Peyer's patch (tissue), 4 donors: ENCODE measurements around the gene HES4. TPM values are rescaled to one million over a fixed set of nuclear protein-coding genes. Genes with fewer than 3 reads are reported as not detected.

Source experiments
- DNase-seq, 3 donors: peaks; one replicate each; pipeline ENCODE4 v3.0.0-alpha.2; 2017 to 2019
- H3K27ac ChIP-seq, 4 donors: fragments of 200-600 bp; sonication (generic); one replicate each; pipeline ENCODE4 v1.5.1; 2016 to 2019
- H3K27me3 ChIP-seq, 2 donors: fragments of 200-600 bp; sonication (generic); one replicate each; pipeline ENCODE4 v1.5.1; 2019
- H3K36me3 ChIP-seq, 3 donors: fragments of 200-600 bp; sonication (generic); one replicate each; pipeline ENCODE4 v1.5.1; 2016 to 2019
- H3K4me1 ChIP-seq, 4 donors: fragments of 200-600 bp; sonication (generic); one replicate each; pipeline ENCODE4 v1.5.1; 2016 to 2019
- H3K4me3 ChIP-seq, 4 donors: fragments of 200-600 bp; sonication (generic); 1 replicate in 3 of 4; 2 replicates in 1 of 4; pipeline ENCODE4 v1.5.1; 2016 to 2019; ENCODE audit warnings: mild to moderate bottlenecking in 1 of 4
- H3K9me3 ChIP-seq, 4 donors: fragments of 200-600 bp; sonication (generic); one replicate each; pipeline ENCODE4 v1.5.1; 2016 to 2019; ENCODE audit warnings: mild to moderate bottlenecking in 1 of 4
- CTCF ChIP-seq, 6 experiments: fragments of 450-650 bp in 4 of 6; fragments of 200-600 bp in 2 of 6; sonication (generic) in 1 of 6; IDR thresholded peaks; one replicate each; pipeline ENCODE4 v1.5.1; 2017 to 2019; ENCODE audit warnings: antibody characterized with exemption in 6 of 6, mild to moderate bottlenecking in 3 of 6, moderate library complexity in 1 of 6
- POLR2A ChIP-seq, 2 donors: fragments of 450-650 bp; IDR thresholded peaks; one replicate each; pipeline ENCODE4 v1.5.1; 2017; ENCODE audit warnings: antibody characterized with exemption in 2 of 2, mild to moderate bottlenecking in 2 of 2, moderate library complexity in 2 of 2
- small RNA-seq, 2 donors: library from RNA; depleted of rRNA; stranded (forward); fragments of <200 nt; gene quantifications; one replicate each; pipeline ENCODE3, GENCODE V24; 2016
- total RNA-seq, 4 donors: library from RNA; depleted of rRNA; stranded (reverse); fragments of >200 nt; gene quantifications; one replicate each; pipeline ENCODE4 v1.1.0, GENCODE V29; 2016

Gene HES4
- total RNA-seq, 4 donors from 2014 or later = 3.9 to 12.4 (median 7.7) TPM

- H3K36me3 ChIP-seq = peaks cover 0 to 96% (median 0%) of the 10 kb centered on the region in 3 donors
- H3K4me3 ChIP-seq = no peak overlapping the region
- TF ChIP-seq POLR2A (IDR thresholded peaks at IDR 0.05) (no peak), CTCF (IDR thresholded peaks at IDR 0.05) (no peak)
- no peaks in the 10 kb centered on the region for H3K27me3 ChIP-seq
- no peaks in the 10 kb centered on the region for H3K4me1 ChIP-seq
- no peak overlapping the region for H3K27ac ChIP-seq
- no peaks in the 10 kb centered on the region for H3K9me3 ChIP-seq
- no peak for DNase-seq
Observed at GRCh38 chr1:950881-951280, 49.0 kb downstream of the HES4 start.

DNA sequence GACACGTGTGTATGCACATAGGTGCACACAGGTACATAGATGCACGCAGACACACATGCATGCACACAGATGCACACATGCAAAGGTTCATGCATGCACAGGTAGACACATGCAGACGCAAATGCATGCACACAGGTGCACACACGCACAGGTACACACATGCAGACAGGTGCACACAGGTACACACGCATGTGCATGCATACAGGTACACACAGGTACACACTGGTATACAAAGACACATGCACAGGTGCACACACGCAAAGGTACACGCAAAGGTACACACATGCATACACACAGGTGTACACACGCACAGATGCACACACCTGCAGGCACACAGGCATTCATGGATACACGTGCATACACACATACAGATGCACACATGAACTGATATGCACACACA lies 49.6 kb downstream of the HES4 start:
- H3K4me3 ChIP-seq = no peak overlapping the region
- no peak overlapping the region for H3K27ac ChIP-seq
- H3K9me3 ChIP-seq = no peaks in the 10 kb centered on the region
- no peak for DNase-seq
- TF ChIP-seq CTCF (IDR thresholded peaks at IDR 0.05) (no peak), POLR2A (IDR thresholded peaks at IDR 0.05) (no peak)
- H3K4me1 ChIP-seq = no peaks in the 10 kb centered on the region
- peaks cover 0 to 96% (median 0%) of the 10 kb centered on the region in 3 donors for H3K36me3 ChIP-seq
- H3K27me3 ChIP-seq = no peaks in the 10 kb centered on the region

Small RNA genes within 50 kb of the gene (small RNA-seq; reads per million reads assigned to genes)
- 0 reads per million in 2 donors for gene AL645608.3

Other genes starting within 250 kb of the HES4 start
- gene SAMD11, start 76.2 kb downstream of the HES4 start, total RNA-seq = 1 to 10 TPM; 1.1 to 5.0 (median 2.2) TPM
- gene NOC2L, start 40.8 kb downstream of the HES4 start, total RNA-seq = 10 to 100 TPM; 18.2 to 58.6 (median 39.9) TPM
- gene KLHL17, start 39.5 kb downstream of the HES4 start, total RNA-seq = 10 to 100 TPM; 14.9 to 17.0 (median 15.8) TPM
- gene PLEKHN1, start 33.6 kb downstream of the HES4 start, total RNA-seq = under 1 TPM in 3 of 4 donors, not detected in 1; 0.40 to 0.83 (median 0.47) TPM
- under 1 TPM in 1 of 4 donors, not detected in 3; 0.35 TPM for gene PERM1, start 18.0 kb downstream of the HES4 start, total RNA-seq
- 10 to 100 TPM; 17.0 to 91.6 (median 40.1) TPM for gene ISG15, start 13.4 kb upstream of the HES4 start, total RNA-seq
- gene AGRN, start 20.0 kb upstream of the HES4 start, total RNA-seq = 100 to 1,000 TPM in 1 of 4 donors, 10 to 100 TPM in 3; 33.0 to 103 (median 41.4) TPM
- 1 to 10 TPM in 1 of 4 donors, not detected in 3; 1.3 TPM for gene RNF223, start 74.2 kb upstream of the HES4 start, total RNA-seq
- 10 to 100 TPM; 14.0 to 32.0 (median 22.7) TPM for gene C1orf159, start 116.0 kb upstream of the HES4 start, total RNA-seq
- gene TTLL10, start 173.8 kb upstream of the HES4 start, total RNA-seq = 1 to 10 TPM in 3 of 4 donors, not detected in 1; 1.6 to 3.6 (median 1.8) TPM
- gene TNFRSF18, start 206.5 kb upstream of the HES4 start, total RNA-seq = 10 to 100 TPM in 1 of 4 donors, 1 to 10 TPM in 1, under 1 TPM in 1, not detected in 1; 0.70 to 38.0 (median 3.2) TPM
- 1 to 10 TPM in 3 of 4 donors, not detected in 1; 1.6 to 9.1 (median 2.8) TPM for gene TNFRSF4, start 214.1 kb upstream of the HES4 start, total RNA-seq
- gene SDF4, start 231.9 kb upstream of the HES4 start, total RNA-seq = 100 to 1,000 TPM in 3 of 4 donors, 10 to 100 TPM in 1; 88.3 to 280 (median 177) TPM
- gene B3GALT6, start 232.1 kb upstream of the HES4 start, total RNA-seq = 10 to 100 TPM in 2 of 4 donors, 1 to 10 TPM in 2; 9.1 to 13.4 (median 10.6) TPM
- 10 to 100 TPM in 3 of 4 donors, not detected in 1; 23.3 to 58.0 (median 44.2) TPM for gene C1QTNF12, start 246.6 kb upstream of the HES4 start, total RNA-seq